Measurements from ENCODE around the gene UFD1. TPM values are rescaled to one million over a fixed set of nuclear protein-coding genes. Genes with fewer than 3 reads are reported as not detected.

Gene UFD1
- total RNA-seq, 1 experiment from 2014 or later = 62.3 TPM

GRCh38 chr22:19499880-19500242, 20.9 kb upstream of the UFD1 start:
- Mint-ChIP-seq H3K27ac (ENCODE audit: low read depth, unreplicated experiment) (no peak overlapping the region), H3K9me3 (ENCODE audit: unreplicated experiment) (no peaks in the 10 kb centered on the region), H3K4me1 (ENCODE audit: insufficient read depth, unreplicated experiment) (peaks cover 6% of the 10 kb centered on the region), H3K27me3 (ENCODE audit: insufficient read depth, unreplicated experiment) (no peaks in the 10 kb centered on the region), H3K36me3 (ENCODE audit: insufficient read depth, unreplicated experiment) (peaks cover 7% of the 10 kb centered on the region), H3K4me3 (ENCODE audit: unreplicated experiment) (no peak overlapping the region)
- CTCF ChIA-PET = no interaction called here
- TF ChIP-seq, protein P1, sequence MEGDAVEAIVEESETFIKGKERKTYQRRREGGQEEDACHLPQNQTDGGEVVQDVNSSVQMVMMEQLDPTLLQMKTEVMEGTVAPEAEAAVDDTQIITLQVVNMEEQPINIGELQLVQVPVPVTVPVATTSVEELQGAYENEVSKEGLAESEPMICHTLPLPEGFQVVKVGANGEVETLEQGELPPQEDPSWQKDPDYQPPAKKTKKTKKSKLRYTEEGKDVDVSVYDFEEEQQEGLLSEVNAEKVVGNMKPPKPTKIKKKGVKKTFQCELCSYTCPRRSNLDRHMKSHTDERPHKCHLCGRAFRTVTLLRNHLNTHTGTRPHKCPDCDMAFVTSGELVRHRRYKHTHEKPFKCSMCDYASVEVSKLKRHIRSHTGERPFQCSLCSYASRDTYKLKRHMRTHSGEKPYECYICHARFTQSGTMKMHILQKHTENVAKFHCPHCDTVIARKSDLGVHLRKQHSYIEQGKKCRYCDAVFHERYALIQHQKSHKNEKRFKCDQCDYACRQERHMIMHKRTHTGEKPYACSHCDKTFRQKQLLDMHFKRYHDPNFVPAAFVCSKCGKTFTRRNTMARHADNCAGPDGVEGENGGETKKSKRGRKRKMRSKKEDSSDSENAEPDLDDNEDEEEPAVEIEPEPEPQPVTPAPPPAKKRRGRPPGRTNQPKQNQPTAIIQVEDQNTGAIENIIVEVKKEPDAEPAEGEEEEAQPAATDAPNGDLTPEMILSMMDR (IDR thresholded peaks at IDR 0.05; ENCODE audit: unreplicated experiment) = no peak
- intact Hi-C loops (cut with micrococcal nuclease) = loop anchor here (5.0 kb wide), 1 partner anchor 217 kb away; no protein-coding TSS in a partner anchor
- POLR2A ChIA-PET = no interaction called here
- no peak for DNase-seq (ENCODE audit: unreplicated experiment)
- no TSS peak for BruUV-seq (replicated peaks)

GRCh38 chr22:19499236-19499879, 20.4 kb upstream of the UFD1 start:
- POLR2A ChIA-PET = interaction anchor here (1.1 kb wide), 1 partner anchor 20 kb away, joined by 4 read pairs; the partner anchor contains the start of gene CDC45
- intact Hi-C loops (cut with micrococcal nuclease) = loop anchor here (5.0 kb wide), 1 partner anchor 218 kb away; no protein-coding TSS in a partner anchor
- no peak overlapping the region for H3K27ac Mint-ChIP-seq (ENCODE audit: low read depth, unreplicated experiment)

DNA sequence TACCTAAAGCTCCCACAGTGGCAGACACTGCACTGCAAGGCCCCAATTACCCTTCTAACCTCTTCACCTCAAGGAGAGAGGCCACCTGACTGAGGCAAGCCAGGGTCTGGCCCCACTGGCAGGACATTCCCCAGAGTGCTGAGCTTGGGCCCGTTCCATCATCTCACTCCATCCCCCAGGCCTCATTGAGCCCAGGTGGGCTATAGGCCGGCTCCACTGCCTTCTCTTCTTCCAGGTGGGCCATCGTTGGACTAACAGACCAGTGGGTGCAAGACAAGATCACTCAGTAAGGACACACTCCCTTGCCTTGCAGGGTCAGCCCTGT, 19.8 kb upstream of the UFD1 start:
- intact Hi-C loops (cut with micrococcal nuclease) = loop anchor here (5.0 kb wide), 1 partner anchor 218 kb away; no protein-coding TSS in a partner anchor
- BruUV-seq (replicated peaks) = no TSS peak
- Mint-ChIP-seq H3K36me3 (ENCODE audit: insufficient read depth, unreplicated experiment) (peaks cover 7% of the 10 kb centered on the region), H3K27me3 (ENCODE audit: insufficient read depth, unreplicated experiment) (no peaks in the 10 kb centered on the region), H3K9me3 (ENCODE audit: unreplicated experiment) (no peaks in the 10 kb centered on the region), H3K27ac (ENCODE audit: low read depth, unreplicated experiment) (no peak overlapping the region), H3K4me1 (ENCODE audit: insufficient read depth, unreplicated experiment) (peaks cover 6% of the 10 kb centered on the region), H3K4me3 (ENCODE audit: unreplicated experiment) (no peak overlapping the region)
- no peak for DNase-seq (ENCODE audit: unreplicated experiment)
- CTCF ChIA-PET = interaction anchor here (1.0 kb wide), 1 partner anchor 131 kb away, joined by 3 read pairs; no protein-coding TSS in a partner anchor
- POLR2A ChIA-PET = interaction anchor here (1.1 kb wide), 1 partner anchor 19 kb away, joined by 4 read pairs; the partner anchor contains the start of gene CDC45
- TF ChIP-seq, protein P1 (IDR thresholded peaks at IDR 0.05; ENCODE audit: unreplicated experiment) = no peak

More at GRCh38 chr22:19499236-19499879, 20.4 kb upstream of the UFD1 start:
- Mint-ChIP-seq H3K4me1 (ENCODE audit: insufficient read depth, unreplicated experiment) (peaks cover 6% of the 10 kb centered on the region), H3K36me3 (ENCODE audit: insufficient read depth, unreplicated experiment) (peaks cover 7% of the 10 kb centered on the region), H3K9me3 (ENCODE audit: unreplicated experiment) (no peaks in the 10 kb centered on the region), H3K27me3 (ENCODE audit: insufficient read depth, unreplicated experiment) (no peaks in the 10 kb centered on the region), H3K4me3 (ENCODE audit: unreplicated experiment) (no peak overlapping the region)
- TF ChIP-seq, protein P1 (IDR thresholded peaks at IDR 0.05; ENCODE audit: unreplicated experiment) = no peak
- CTCF ChIA-PET = interaction anchor here (1.0 kb wide), 1 partner anchor 131 kb away, joined by 3 read pairs; no protein-coding TSS in a partner anchor
- no peak for DNase-seq (ENCODE audit: unreplicated experiment)
- BruUV-seq (replicated peaks) = no TSS peak

DNA sequence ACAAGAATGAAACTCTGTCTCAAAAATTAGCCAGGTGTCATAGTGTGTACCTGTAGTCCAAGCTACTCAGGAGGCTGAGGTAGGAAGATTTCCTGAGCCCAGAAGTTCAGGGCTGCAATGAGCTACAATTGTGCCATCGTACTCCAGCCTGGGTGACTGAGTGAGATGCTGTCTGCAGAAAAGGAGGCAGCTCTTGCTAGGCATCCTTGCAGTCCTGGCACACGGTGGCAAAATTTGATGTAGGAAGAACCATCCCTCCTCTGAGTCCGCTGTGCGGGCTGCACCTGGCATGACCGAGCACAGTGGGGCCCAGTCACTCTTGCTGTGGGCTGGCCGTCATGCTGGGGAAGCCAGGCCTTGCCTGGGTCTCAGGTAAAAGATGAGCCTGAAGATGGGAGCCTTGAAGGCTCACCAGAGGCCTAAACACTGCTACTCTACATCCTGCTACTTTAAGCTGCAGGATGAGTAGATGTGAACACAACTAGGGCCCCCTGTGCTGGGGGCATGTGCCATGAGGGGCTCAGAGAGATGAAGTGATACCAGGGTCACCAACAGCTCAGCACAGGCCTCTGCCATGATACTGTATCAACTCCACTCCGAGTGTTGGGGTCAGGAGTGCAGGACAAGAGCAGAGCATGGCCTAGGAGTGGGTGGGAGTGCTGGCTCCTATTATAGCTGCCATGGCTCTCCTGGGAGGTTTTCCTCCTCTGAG, 19.3 kb upstream of the UFD1 start:
- peaks cover 6% of the 10 kb centered on the region for H3K4me1 Mint-ChIP-seq (ENCODE audit: insufficient read depth, unreplicated experiment)
- POLR2A ChIA-PET = interaction anchor here (0.6 to 1.1 kb wide), 2 partner anchors 19 to 134 kb away, joined by 3 to 4 read pairs; partner anchors contain the start of gene CDC45
- CTCF ChIA-PET = interaction anchor here (0.9 to 1.0 kb wide), 2 partner anchors 132 to 139 kb away, joined by 3 to 4 read pairs; no protein-coding TSS in a partner anchor
- H3K27ac Mint-ChIP-seq (ENCODE audit: low read depth, unreplicated experiment) = no peak overlapping the region
- no TSS peak for BruUV-seq (replicated peaks)
- TF ChIP-seq, protein P1 (IDR thresholded peaks at IDR 0.05; ENCODE audit: unreplicated experiment) = no peak
- no peaks in the 10 kb centered on the region for H3K9me3 Mint-ChIP-seq (ENCODE audit: unreplicated experiment)
- H3K27me3 Mint-ChIP-seq (ENCODE audit: insufficient read depth, unreplicated experiment) = no peaks in the 10 kb centered on the region
- H3K4me3 Mint-ChIP-seq (ENCODE audit: unreplicated experiment) = no peak overlapping the region
- DNase-seq (ENCODE audit: unreplicated experiment) = no peak
- intact Hi-C loops (cut with micrococcal nuclease) = loop anchor here (5.0 kb wide), 1 partner anchor 219 kb away; no protein-coding TSS in a partner anchor
- H3K36me3 Mint-ChIP-seq (ENCODE audit: insufficient read depth, unreplicated experiment) = peaks cover 7% of the 10 kb centered on the region
